ENCODE results near the gene FBXO48.

The FBXO48 gene

GRCh38 chr2:68436270-68436669 is 30.8 kb downstream of the FBXO48 start:
- DNase-seq (ENCODE audit: low read depth, low spot score), result no peak

- no peak for DNase-seq (ENCODE audit: low read depth, low spot score)
Observed at GRCh38 chr2:68435615-68436014, 31.5 kb downstream of the FBXO48 start.

GRCh38 chr2:68434981-68435380 is 32.1 kb downstream of the FBXO48 start:
- no peak for DNase-seq (ENCODE audit: low read depth, low spot score)

- no peak for DNase-seq (ENCODE audit: low read depth, low spot score)
Observed at GRCh38 chr2:68432696-68433658, 34.1 kb downstream of the FBXO48 start.

DNA sequence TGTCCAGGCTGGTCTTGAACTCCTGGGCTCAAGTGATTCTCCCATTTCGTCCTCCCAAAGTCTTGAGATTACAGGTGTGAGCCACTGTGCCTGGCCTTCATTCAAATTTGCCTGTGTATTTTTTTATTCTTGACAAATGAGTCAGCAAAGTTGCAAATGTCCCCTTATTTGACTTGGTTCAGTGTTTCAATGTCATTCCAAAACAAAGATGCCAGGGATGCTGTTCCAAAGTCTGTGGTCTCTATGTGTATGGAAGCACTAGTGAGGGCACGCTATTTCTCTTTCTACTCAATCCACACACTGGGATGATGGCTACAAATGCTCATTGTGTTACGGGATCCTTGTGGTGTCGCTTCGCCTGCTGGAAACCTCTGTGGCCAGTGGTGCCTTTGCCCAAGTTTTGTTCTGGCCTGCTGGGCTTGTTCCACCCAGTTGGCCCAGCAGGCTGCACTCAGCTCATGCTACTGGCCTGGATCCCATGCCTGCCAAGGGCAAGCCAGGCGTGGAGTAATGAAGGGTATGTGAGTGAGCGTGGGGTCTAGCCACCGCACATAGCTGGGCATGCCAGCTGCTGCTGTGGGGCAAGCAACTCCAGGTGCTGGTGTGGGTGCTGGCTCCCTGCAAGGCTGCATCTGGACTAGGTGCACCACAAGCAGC is 35.6 kb downstream of the FBXO48 start:
- no peak for DNase-seq (ENCODE audit: low read depth, low spot score)

DNA sequence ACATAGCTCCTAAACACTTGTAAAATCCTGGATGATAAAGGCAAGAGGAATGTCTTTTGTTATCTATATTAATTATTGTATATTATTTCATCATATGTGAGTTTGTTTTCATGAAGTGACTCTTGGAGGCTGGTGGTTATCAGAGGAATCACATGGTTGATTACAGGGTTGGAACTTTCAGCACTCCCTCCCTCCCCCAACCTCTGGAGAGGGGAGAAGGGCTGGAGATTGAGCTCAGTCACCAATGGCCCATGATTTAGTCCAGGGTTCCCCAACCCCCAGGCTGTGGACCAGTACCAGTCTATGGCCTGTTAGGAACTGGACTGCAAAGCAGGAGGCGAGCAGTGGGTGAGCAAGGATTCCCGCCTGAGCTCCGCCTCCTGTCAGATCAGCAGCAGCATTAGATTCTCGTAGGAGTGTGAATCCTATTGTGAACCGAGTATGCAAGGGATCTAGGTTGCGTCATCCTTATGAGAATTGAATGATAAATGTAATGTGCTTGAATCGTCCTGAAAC is 37.7 kb downstream of the FBXO48 start:
- no peak for DNase-seq (ENCODE audit: low read depth, low spot score)

- DNase-seq (ENCODE audit: low read depth, low spot score), result no peak
Observed at GRCh38 chr2:68428746-68429145, 38.3 kb downstream of the FBXO48 start.

DNA sequence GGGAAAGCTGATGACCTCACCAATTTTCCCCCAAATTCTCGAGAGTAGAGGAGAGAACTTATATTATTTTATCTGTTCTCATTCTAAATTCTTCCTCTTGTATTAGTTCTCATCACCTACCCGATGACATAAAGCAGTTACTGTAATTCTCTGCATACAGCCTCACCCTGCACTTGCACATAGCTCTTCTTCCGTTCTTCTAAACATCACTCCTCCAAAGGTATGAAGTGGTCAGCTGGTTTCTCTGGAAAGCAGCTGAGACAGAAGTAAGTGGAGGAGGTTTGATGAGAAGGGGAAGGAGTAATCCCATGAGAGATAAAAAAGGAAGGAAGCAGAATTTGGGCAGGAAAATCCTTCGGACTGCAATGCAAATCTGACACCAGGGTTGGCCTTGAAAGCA is 39.0 kb downstream of the FBXO48 start:
- DNase-seq (ENCODE audit: low read depth, low spot score), result no peak

DNA sequence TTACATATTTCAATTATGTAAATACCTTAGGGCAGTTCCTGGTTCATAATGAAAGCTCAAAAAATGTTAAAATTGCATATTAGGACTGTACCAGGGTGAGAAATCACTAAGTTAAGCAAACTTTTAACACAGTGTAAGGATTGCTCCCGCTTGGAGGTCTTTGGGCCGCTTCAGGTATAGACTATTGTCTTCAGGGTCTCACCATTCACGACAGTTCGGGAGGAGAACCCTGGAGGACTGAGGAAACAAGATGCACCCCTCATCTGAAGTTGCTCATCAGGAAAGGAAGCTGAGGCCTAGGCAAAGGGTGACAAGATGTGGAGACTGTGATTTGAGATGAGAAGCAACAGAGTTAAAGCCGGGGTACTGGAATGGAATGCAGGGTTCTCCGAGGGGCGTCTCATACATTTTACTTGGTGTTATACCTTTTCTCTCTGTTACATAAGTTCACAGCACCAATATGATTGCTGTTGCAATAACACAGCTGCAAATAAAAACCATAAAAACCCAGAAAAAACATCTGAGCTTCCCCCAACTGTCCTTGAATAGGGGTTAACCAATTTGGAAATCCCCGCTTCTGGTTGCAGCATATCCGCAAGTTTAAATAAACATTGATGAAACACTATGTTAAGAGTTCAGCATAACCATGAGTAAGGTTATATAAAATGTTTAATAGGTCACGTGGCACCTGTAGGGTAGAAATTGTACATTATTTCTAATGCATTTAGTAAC is 40.1 kb downstream of the FBXO48 start:
- DNase-seq (ENCODE audit: low read depth, low spot score), result no peak

DNA sequence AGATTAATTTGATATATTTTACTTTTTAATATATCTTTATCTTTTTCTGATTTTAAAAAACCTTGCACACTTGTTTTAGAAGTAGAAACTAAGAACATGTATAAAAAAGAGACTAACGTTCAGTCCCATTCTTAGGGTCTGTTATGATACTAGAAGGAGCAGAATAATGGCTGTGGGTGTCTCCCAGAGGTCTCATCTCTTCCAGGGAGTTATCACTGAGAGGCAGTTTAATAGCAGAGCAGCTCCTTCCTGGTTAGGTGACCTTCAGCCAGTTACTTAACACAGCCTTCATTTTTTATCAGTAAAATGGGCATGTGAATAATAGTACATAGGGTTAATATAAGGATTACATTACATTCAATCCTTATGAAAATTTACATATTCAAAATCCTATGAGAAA is 40.6 kb downstream of the FBXO48 start:
- no peak for DNase-seq (ENCODE audit: low read depth, low spot score)

- no peak for DNase-seq (ENCODE audit: low read depth, low spot score)
Observed at GRCh38 chr2:68425503-68425902, 41.6 kb downstream of the FBXO48 start.

GRCh38 chr2:68423966-68424650 is 43.0 kb downstream of the FBXO48 start:
- DNase-seq (ENCODE audit: low read depth, low spot score), result no peak

- no peak for DNase-seq (ENCODE audit: low read depth, low spot score)
Observed at GRCh38 chr2:68420254-68420910, 46.7 kb downstream of the FBXO48 start.

DNA sequence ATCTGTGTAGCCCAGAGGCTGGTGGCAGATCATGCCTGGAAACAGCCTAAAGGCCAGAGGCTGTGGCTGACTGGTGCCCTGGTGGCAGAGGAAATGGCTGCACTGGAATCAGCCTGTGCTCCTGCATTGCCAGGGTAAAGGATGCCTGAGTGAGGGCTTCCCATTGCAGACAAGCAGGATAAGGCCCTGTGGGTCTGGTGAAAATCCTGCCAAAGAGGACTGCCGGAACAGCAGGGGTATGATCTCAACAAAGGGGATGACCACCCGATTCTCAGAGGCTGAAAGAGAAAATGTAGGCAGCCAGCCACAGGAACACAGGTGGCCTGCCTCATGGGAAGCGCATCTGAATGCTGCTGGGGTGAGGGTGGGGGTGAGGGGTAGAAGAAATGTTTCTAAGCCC is 48.2 kb downstream of the FBXO48 start:
- no peak for DNase-seq (ENCODE audit: low read depth, low spot score)

- no peak for DNase-seq (ENCODE audit: low read depth, low spot score)
Observed at GRCh38 chr2:68418419-68418818, 48.7 kb downstream of the FBXO48 start.

DNA sequence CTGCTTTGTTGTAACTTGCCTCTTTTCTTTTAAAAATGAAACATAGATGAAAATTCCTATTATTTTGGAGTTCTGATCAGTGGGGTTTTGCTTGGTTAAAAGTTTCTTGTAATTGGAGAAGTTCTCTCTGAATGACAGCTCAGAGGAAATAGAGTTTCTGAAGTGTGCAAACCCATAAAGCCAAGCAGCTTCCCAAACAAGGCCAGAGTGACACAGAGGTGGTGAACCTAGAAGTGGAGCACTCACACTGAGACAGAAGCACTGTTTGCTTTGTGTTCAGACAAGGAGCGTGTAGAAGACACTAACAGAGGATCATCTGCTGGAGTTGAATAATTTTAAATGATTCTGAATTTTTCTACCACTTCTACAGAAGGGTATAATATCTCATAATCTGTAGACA is 49.2 kb downstream of the FBXO48 start:
- no peak for DNase-seq (ENCODE audit: low read depth, low spot score)

DNA sequence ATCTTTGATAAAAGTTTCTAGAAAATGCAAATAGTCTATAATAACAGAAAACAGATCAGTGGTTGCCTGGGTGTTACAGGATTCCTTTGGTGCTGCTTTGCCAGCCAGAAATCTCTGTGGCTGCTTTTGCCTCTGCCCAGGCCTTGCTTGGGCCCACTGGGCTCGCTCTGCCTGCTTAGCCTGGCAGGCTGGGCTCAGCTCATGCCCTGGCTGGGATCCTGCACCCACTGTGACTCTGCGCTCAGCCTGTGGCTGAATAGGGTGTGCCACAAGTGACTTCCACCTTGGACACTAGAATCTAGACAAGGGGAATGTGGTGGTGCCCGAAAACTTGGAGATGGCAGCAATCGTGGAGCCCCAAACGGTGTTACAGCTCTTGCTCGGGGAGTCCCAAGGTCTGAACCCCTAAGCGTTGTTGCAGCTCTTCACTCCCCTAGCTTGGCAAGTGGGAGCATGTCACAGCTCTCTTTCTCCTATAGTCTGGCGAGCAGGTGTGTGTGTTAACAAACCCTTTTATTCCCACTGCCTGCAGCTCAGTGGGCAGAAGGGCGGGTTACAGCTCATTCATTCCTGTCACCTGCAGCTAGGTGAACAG is 50.9 kb downstream of the FBXO48 start:
- DNase-seq (ENCODE audit: low read depth, low spot score), result no peak

GRCh38 chr2:68415521-68415920 is 51.6 kb downstream of the FBXO48 start:
- DNase-seq (ENCODE audit: low read depth, low spot score), result no peak

- DNase-seq (ENCODE audit: low read depth, low spot score), result no peak
Observed at GRCh38 chr2:68414876-68415275, 52.2 kb downstream of the FBXO48 start.

DNA sequence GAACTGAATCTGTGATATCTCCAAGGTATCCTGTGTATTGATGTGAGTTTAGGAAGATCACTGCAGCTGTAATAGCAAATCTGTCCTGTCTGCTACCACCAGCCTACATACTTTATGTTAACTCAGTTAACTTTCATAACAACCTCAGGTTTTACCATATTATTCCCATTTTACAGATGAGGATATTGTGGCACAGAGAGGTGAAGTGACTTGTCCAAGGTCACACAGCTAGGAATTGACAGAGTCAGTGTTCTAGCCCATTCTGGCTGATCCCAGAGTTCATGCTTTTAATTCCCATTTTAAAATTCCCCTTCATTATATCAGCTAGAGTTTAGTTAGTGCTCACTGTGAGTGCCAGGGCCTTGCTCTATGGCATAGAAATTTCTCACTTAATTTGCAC is 52.6 kb downstream of the FBXO48 start:
- DNase-seq (ENCODE audit: low read depth, low spot score), result no peak

GRCh38 chr2:68413466-68413865 is 53.6 kb downstream of the FBXO48 start:
- DNase-seq (ENCODE audit: low read depth, low spot score), result no peak

Measured in ELF-1 (cell line).